CD1c-positive myeloid dendritic cell (primary cell): Measurements from ENCODE around the gene COX7A2.

Experiments used
- DNase-seq: peaks from one replicate; pipeline ENCODE4 v3.0.0-alpha.2; 2016; ENCODE audit errors: extremely low spot score

Gene COX7A2

GRCh38 chr6:75220357-75220756 is 23.2 kb downstream of the COX7A2 start:
- no peak for DNase-seq

GRCh38 chr6:75219263-75219662 is 24.3 kb downstream of the COX7A2 start:
- no peak for DNase-seq

- peak; percentile 49 for DNase-seq
Observed at GRCh38 chr6:75217193-75217592, 26.4 kb downstream of the COX7A2 start.

GRCh38 chr6:75215291-75215690 is 28.3 kb downstream of the COX7A2 start:
- DNase-seq, result no peak

- DNase-seq, result no peak
Observed at GRCh38 chr6:75213732-75214131, 29.9 kb downstream of the COX7A2 start.

- DNase-seq, result no peak
Observed at GRCh38 chr6:75213112-75213511, 30.5 kb downstream of the COX7A2 start.

GRCh38 chr6:75211920-75212590 is 31.5 kb downstream of the COX7A2 start:
- no peak for DNase-seq

- peak; percentile 78 for DNase-seq
Observed at GRCh38 chr6:75210885-75211739, 32.5 kb downstream of the COX7A2 start.

- no peak for DNase-seq
Observed at GRCh38 chr6:75209184-75209723, 34.3 kb downstream of the COX7A2 start.

- DNase-seq, result peak; percentile 91
Observed at GRCh38 chr6:75208298-75209183, 35.1 kb downstream of the COX7A2 start.

- DNase-seq, result peak; percentile 3
Observed at GRCh38 chr6:75206576-75207342, 36.8 kb downstream of the COX7A2 start.

GRCh38 chr6:75205776-75206575 is 37.6 kb downstream of the COX7A2 start, which contains the start of gene COL12A1:
COL12A1 (minus strand) TSS chr6:75206053; CDS start chr6:75202792, 3,261 bp downstream.
- no peak for DNase-seq

- no peak for DNase-seq
Observed at GRCh38 chr6:75204959-75205775, 38.4 kb downstream of the COX7A2 start.

- peak; percentile 16 for DNase-seq
Observed at GRCh38 chr6:75204217-75204958, 39.2 kb downstream of the COX7A2 start.

GRCh38 chr6:75203721-75204120 is 39.9 kb downstream of the COX7A2 start:
- no peak for DNase-seq

GRCh38 chr6:75202676-75203131 is 40.9 kb downstream of the COX7A2 start:
- no peak for DNase-seq

GRCh38 chr6:75201901-75202672 is 41.5 kb downstream of the COX7A2 start:
- DNase-seq, result no peak

GRCh38 chr6:75201021-75201420 is 42.6 kb downstream of the COX7A2 start:
- no peak for DNase-seq
